Muscle layer of colon (tissue), 2 donors: Measurements from ENCODE around the gene TMEM200A.

Source experiments
- H3K27ac ChIP-seq: one replicate; pipeline ENCODE4 v1.7.0; 2013; ENCODE audit warnings: low read depth, mild to moderate bottlenecking, low read length, moderate library complexity
- H3K27me3 ChIP-seq, 2 donors: one replicate each; pipeline ENCODE4 v1.7.0; 2013; ENCODE audit warnings: low read length in 2 of 2, mild to moderate bottlenecking in 2 of 2; ENCODE audit not compliant: insufficient read depth in 2 of 2, control insufficient read depth in 1 of 2
- H3K36me3 ChIP-seq: one replicate; pipeline ENCODE4 v1.7.0; 2013; ENCODE audit warnings: mild to moderate bottlenecking, low read length; ENCODE audit not compliant: insufficient read depth
- H3K4me1 ChIP-seq: one replicate; pipeline ENCODE4 v1.7.0; 2013; ENCODE audit warnings: mild to moderate bottlenecking, low read length; ENCODE audit not compliant: insufficient read depth
- H3K4me3 ChIP-seq, 2 donors: one replicate each; pipeline ENCODE4 v1.7.0; 2013; ENCODE audit warnings: low read length in 2 of 2, low read depth in 1 of 2, mild to moderate bottlenecking in 1 of 2, moderate library complexity in 1 of 2
- H3K9ac ChIP-seq: one replicate; pipeline ENCODE4 v1.7.0; 2013; ENCODE audit warnings: low read length
- H3K9me3 ChIP-seq: one replicate; pipeline ENCODE4 v1.7.0; 2013; ENCODE audit warnings: mild to moderate bottlenecking, low read length
- donor health status: abdominal sarcoma.
- donor health status: Adenocarcinoma of cecum.

The TMEM200A gene

DNA sequence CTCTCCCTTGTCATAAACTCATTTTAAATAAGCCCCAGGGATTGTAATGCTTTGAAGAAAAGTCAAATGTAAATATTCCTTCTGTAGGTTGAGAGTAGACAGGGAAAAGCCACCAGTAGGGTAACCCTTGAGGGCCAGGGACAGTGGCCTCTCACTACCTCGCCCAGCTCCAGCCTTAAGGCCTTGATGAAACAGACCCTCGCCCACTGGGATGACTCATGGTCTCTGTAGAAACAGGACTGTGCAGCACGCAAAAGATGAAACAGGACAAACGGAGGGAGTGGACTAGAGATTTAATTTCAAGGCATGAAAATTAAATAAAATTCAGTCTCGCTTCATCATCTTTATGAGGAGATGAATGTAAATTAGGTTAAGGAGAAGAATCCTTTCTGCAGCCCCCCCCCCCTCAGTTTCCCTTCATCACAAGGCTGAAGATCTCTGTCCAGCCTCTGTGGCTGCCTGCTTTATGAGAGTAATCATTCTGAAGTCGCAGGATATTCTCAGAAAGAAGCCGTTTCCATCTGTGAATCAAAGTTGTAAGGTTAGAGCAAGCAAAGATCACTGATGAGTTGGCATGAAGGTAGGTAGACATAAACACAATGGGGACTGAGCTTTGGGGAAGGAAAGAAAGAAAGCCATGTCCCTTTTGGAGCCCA, 60.4 kb downstream of the TMEM200A start:
- no peaks in the 10 kb centered on the region for H3K4me1 ChIP-seq
- no peaks in the 10 kb centered on the region for H3K9me3 ChIP-seq
- no peak overlapping the region for H3K27ac ChIP-seq
- no peak overlapping the region for H3K4me3 ChIP-seq
- no peak overlapping the region for H3K9ac ChIP-seq
- no peaks in the 10 kb centered on the region for H3K36me3 ChIP-seq
- H3K27me3 ChIP-seq: no peaks in the 10 kb centered on the region

- Histone ChIP-seq H3K9ac (no peak overlapping the region), H3K27me3 (no peaks in the 10 kb centered on the region), H3K9me3 (no peaks in the 10 kb centered on the region), H3K27ac (no peak overlapping the region), H3K4me3 (no peak overlapping the region), H3K36me3 (no peaks in the 10 kb centered on the region), H3K4me1 (no peaks in the 10 kb centered on the region)
These were observed 65.6 kb downstream of the TMEM200A start for GRCh38 chr6:130431346-130431852.

GRCh38 chr6:130432838-130433237, 67.0 kb downstream of the TMEM200A start:
- no peak overlapping the region for H3K9ac ChIP-seq
- H3K36me3 ChIP-seq: no peaks in the 10 kb centered on the region
- H3K27me3 ChIP-seq: no peaks in the 10 kb centered on the region
- no peak overlapping the region for H3K4me3 ChIP-seq
- H3K4me1 ChIP-seq: no peaks in the 10 kb centered on the region
- H3K27ac ChIP-seq: no peak overlapping the region
- H3K9me3 ChIP-seq: no peaks in the 10 kb centered on the region

GRCh38 chr6:130434174-130434873, 68.5 kb downstream of the TMEM200A start:
- H3K27me3 ChIP-seq: no peaks in the 10 kb centered on the region
- no peaks in the 10 kb centered on the region for H3K9me3 ChIP-seq
- no peaks in the 10 kb centered on the region for H3K4me1 ChIP-seq
- no peak overlapping the region for H3K4me3 ChIP-seq
- no peaks in the 10 kb centered on the region for H3K36me3 ChIP-seq
- no peak overlapping the region for H3K9ac ChIP-seq
- no peak overlapping the region for H3K27ac ChIP-seq

DNA sequence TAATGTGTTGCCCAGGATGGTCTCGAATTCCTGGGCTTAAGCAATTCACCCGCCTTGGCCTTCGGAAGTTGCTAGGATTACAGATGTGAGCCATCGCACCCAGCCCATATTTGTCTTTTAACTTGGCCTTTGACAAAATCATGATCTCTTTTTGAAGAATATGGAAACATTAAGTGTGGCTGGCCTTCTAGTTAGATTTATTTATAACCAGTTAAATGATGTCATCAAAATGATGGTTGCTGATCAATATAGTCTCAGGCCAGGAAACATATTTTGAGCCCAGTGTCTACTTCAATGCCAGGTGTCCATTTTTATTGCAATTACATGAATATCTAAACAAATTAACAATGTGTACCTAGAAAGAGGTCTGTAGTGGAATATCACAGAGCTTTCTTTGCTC, 69.4 kb downstream of the TMEM200A start:
- no peaks in the 10 kb centered on the region for H3K4me1 ChIP-seq
- no peaks in the 10 kb centered on the region for H3K36me3 ChIP-seq
- no peaks in the 10 kb centered on the region for H3K27me3 ChIP-seq
- no peak overlapping the region for H3K27ac ChIP-seq
- H3K9ac ChIP-seq: no peak overlapping the region
- H3K9me3 ChIP-seq: no peaks in the 10 kb centered on the region
- no peak overlapping the region for H3K4me3 ChIP-seq

- H3K4me1 ChIP-seq: no peaks in the 10 kb centered on the region
- no peak overlapping the region for H3K9ac ChIP-seq
- H3K9me3 ChIP-seq: no peaks in the 10 kb centered on the region
- H3K4me3 ChIP-seq: no peak overlapping the region
- no peaks in the 10 kb centered on the region for H3K27me3 ChIP-seq
- H3K27ac ChIP-seq: no peak overlapping the region
- H3K36me3 ChIP-seq: no peaks in the 10 kb centered on the region
These were observed 72.1 kb downstream of the TMEM200A start for GRCh38 chr6:130437961-130438360.

DNA sequence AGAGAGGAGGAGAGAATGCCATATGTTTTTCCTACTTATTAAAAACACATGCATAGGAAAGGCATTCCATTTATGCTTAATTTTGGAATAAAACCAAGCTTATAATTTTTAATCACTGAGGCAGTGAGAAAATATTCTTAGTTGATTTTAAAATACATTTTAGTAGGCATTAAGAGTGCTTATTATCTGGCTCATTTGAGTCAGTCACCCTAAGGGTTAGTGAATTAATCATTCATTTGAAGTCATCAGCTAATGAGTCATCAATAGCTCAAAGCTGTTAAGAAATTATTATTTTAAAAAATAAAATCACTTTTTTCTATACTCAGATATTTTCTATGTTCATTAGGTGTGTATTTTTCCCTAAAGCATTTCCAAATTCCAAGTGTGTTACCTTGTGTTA, 81.6 kb downstream of the TMEM200A start:
- Histone ChIP-seq H3K36me3 (no peaks in the 10 kb centered on the region), H3K4me1 (no peaks in the 10 kb centered on the region), H3K27me3 (no peaks in the 10 kb centered on the region), H3K9me3 (no peaks in the 10 kb centered on the region), H3K27ac (no peak overlapping the region), H3K4me3 (no peak overlapping the region), H3K9ac (no peak overlapping the region)

DNA sequence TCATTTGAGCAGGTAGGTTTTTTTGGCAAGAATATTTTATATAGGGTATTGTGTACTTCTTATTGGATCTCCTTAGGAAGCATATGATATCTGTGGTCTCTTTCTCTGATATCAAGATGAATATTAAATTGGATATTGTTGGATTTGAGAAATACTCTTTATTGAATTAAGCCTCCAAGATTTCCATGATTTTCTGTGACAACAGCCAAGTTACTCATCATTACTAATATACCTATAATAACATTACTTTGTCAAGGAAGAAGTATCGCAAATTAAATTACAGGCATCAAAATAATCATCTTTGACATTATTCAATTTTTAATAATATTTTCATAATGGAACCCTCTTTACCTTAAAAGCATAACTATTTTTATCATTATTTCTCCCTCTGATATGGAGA, 86.5 kb downstream of the TMEM200A start:
- Histone ChIP-seq H3K36me3 (no peaks in the 10 kb centered on the region), H3K27ac (no peak overlapping the region), H3K9me3 (no peaks in the 10 kb centered on the region), H3K9ac (no peak overlapping the region), H3K4me3 (no peak overlapping the region), H3K27me3 (no peaks in the 10 kb centered on the region), H3K4me1 (no peaks in the 10 kb centered on the region)

- H3K9ac ChIP-seq: no peak overlapping the region
- no peaks in the 10 kb centered on the region for H3K4me1 ChIP-seq
- no peak overlapping the region for H3K27ac ChIP-seq
- no peaks in the 10 kb centered on the region for H3K27me3 ChIP-seq
- no peaks in the 10 kb centered on the region for H3K36me3 ChIP-seq
- H3K9me3 ChIP-seq: no peaks in the 10 kb centered on the region
- H3K4me3 ChIP-seq: no peak overlapping the region
These were observed 87.4 kb downstream of the TMEM200A start for GRCh38 chr6:130453230-130453629.

GRCh38 chr6:130457605-130458004, 91.8 kb downstream of the TMEM200A start:
- Histone ChIP-seq H3K27me3 (no peaks in the 10 kb centered on the region), H3K4me1 (no peaks in the 10 kb centered on the region), H3K36me3 (no peaks in the 10 kb centered on the region), H3K27ac (no peak overlapping the region), H3K9me3 (no peaks in the 10 kb centered on the region), H3K9ac (no peak overlapping the region), H3K4me3 (no peak overlapping the region)

- Histone ChIP-seq H3K9me3 (no peaks in the 10 kb centered on the region), H3K4me1 (no peaks in the 10 kb centered on the region), H3K27ac (no peak overlapping the region), H3K27me3 (no peaks in the 10 kb centered on the region), H3K36me3 (no peaks in the 10 kb centered on the region), H3K9ac (no peak overlapping the region), H3K4me3 (no peak overlapping the region)
These were observed 93.5 kb downstream of the TMEM200A start for GRCh38 chr6:130459316-130459715.

DNA sequence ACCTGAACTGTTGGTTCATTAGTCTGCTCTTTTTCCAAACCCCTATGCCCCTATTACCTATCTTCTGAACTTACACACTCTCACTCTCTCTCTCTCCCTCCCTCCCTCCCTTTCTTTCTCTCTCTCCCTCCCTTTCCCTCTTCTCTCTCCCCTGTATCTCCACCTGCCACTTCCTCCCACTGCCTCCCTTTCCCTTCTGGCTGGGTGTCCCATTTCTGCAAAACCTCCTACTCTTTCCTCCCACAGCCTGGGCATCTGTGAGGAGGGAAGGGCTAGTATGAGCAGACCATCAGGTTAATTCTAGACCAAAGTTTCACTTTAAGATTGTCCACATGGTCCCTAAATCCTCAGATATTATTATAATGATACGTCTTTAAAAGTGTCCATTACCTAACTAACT, 95.1 kb downstream of the TMEM200A start:
- Histone ChIP-seq H3K9me3 (no peaks in the 10 kb centered on the region), H3K9ac (no peak overlapping the region), H3K4me1 (no peaks in the 10 kb centered on the region), H3K27ac (no peak overlapping the region), H3K36me3 (no peaks in the 10 kb centered on the region), H3K27me3 (no peaks in the 10 kb centered on the region), H3K4me3 (no peak overlapping the region)
